ENCODE results near the gene NOG.

The NOG gene

GRCh38 chr17:56638591-56639051 is 45.1 kb downstream of the NOG start:
- no peak for DNase-seq

GRCh38 chr17:56639517-56639916 is 46.0 kb downstream of the NOG start:
- DNase-seq = no peak

- DNase-seq = no peak
Observed at GRCh38 chr17:56640116-56640515, 46.6 kb downstream of the NOG start.

- no peak for DNase-seq
Observed at GRCh38 chr17:56641373-56641772, 47.9 kb downstream of the NOG start.

- no peak for DNase-seq
Observed at GRCh38 chr17:56641894-56642293, 48.4 kb downstream of the NOG start.

GRCh38 chr17:56642424-56642823 is 48.9 kb downstream of the NOG start:
- DNase-seq = no peak

Measured in OCI-M1 (cell line).